SK-N-SH (cell line): Measurements from ENCODE around the gene TNFSF13. TPM values are rescaled to one million over a fixed set of nuclear protein-coding genes. Genes with fewer than 3 reads are reported as not detected.
A peak's percentile ranks its signal among the peaks of the same experiment; 100 is the strongest.

Source experiments
- CTCF ChIA-PET: fragments of 300-600, 350-600 bp; formaldehyde crosslinking; extraction: SDS; loops from one replicate; lab custom pipeline; 2021; lab: Yijun Ruan, JAX
- POLR2A ChIA-PET: fragments of 350-600 bp; sonication (Branson Sonifier 250); formaldehyde crosslinking; extraction: SDS; loops from one replicate; lab custom pipeline; 2020; ENCODE audit warnings: antibody characterized with exemption, inconsistent platforms; lab: Yijun Ruan, JAX
- DNase-seq: peaks from one replicate; pipeline ENCODE4 v3.0.0; 2012
- H2AFZ ChIP-seq: fragments of 200-600 bp; sonication (generic); 2 replicates; pipeline ENCODE4 v1.8.1; 2016; ENCODE audit warnings: antibody characterized with exemption, mild to moderate bottlenecking, low read depth
- H3F3A ChIP-seq: fragments of 200-600 bp; sonication (generic); replicated peaks from 2 replicates; pipeline ENCODE3; 2016; ENCODE audit warnings: antibody characterized with exemption, mild to moderate bottlenecking; ENCODE audit not compliant: insufficient read depth
- H3K27ac ChIP-seq, 2 experiments: fragments of 200-500 bp in 1 of 2; fragments of 200-600 bp in 1 of 2; sonication (Bioruptor generic) in 1 of 2; sonication (generic), shearing (Covaris generic) in 1 of 2; 2 replicates each; pipeline versions ENCODE4 v1.5.1 to v1.6.1; 2014 to 2016; ENCODE audit warnings: low read depth in 2 of 2, inconsistent platforms in 1 of 2, low read length in 1 of 2, mild to moderate bottlenecking in 1 of 2, mixed read lengths in 1 of 2
- H3K27me3 ChIP-seq: fragments of 200-600 bp; sonication (generic), shearing (Covaris generic); 2 replicates; pipeline ENCODE4 v1.6.1; 2016; ENCODE audit warnings: mixed run types; ENCODE audit not compliant: insufficient read depth
- H3K36me3 ChIP-seq, 2 experiments: fragments of 200-500 bp in 1 of 2; fragments of 200-600 bp in 1 of 2; sonication (Bioruptor generic) in 1 of 2; sonication (generic) in 1 of 2; replicated peaks in 1 of 2; 2 replicates each; pipeline versions ENCODE3 to v1.5.1; 2014 to 2016; ENCODE audit warnings: low read length in 1 of 2, mild to moderate bottlenecking in 1 of 2; ENCODE audit not compliant: insufficient read depth in 2 of 2, control insufficient read depth in 1 of 2
- H3K4me1 ChIP-seq, 2 experiments: fragments of 200-500 bp in 1 of 2; fragments of 200-600 bp in 1 of 2; sonication (Bioruptor generic) in 1 of 2; sonication (generic), shearing (Covaris generic) in 1 of 2; 2 replicates each; pipeline versions ENCODE4 v1.5.1 to v1.6.1; 2014 to 2016; ENCODE audit warnings: low read depth in 1 of 2, low read length in 1 of 2, mixed run types in 1 of 2; ENCODE audit not compliant: insufficient read depth in 2 of 2, control insufficient read depth in 1 of 2
- H3K4me2 ChIP-seq: fragments of 200-600 bp; sonication (generic), shearing (Covaris generic); 2 replicates; pipeline ENCODE4 v1.6.1; 2017; ENCODE audit warnings: mixed run types
- H3K4me3 ChIP-seq, 2 experiments: fragments of 200-500 bp in 1 of 2; fragments of 200-600 bp in 1 of 2; sonication (Bioruptor generic) in 1 of 2; sonication (generic), shearing (Covaris generic) in 1 of 2; 2 replicates each; pipeline versions ENCODE4 v1.5.1 to v1.8.1; 2014 to 2016; ENCODE audit warnings: low read depth in 2 of 2, inconsistent platforms in 1 of 2, low read length in 1 of 2, mild to moderate bottlenecking in 1 of 2, mixed read lengths in 1 of 2, moderate library complexity in 1 of 2
- H3K79me2 ChIP-seq: fragments of 200-600 bp; sonication (generic); 2 replicates; pipeline ENCODE4 v1.8.1; 2017; ENCODE audit warnings: mild to moderate bottlenecking; ENCODE audit not compliant: insufficient read depth
- H3K9ac ChIP-seq: fragments of 200-600 bp; sonication (generic); 2 replicates; pipeline ENCODE4 v1.6.1; 2017; ENCODE audit warnings: mixed run types
- H3K9me2 ChIP-seq: fragments of 200-600 bp; sonication (generic); 2 replicates; pipeline ENCODE4 v1.6.1; 2017; ENCODE audit warnings: mixed run types
- H3K9me3 ChIP-seq: fragments of 200-600 bp; sonication (generic); 2 replicates; pipeline ENCODE4 v1.6.1; 2017; ENCODE audit warnings: mixed run types, mild to moderate bottlenecking, moderate library complexity
- H4K20me1 ChIP-seq: fragments of 200-600 bp; sonication (generic); 2 replicates; pipeline ENCODE4 v1.6.1; 2017; ENCODE audit warnings: mild to moderate bottlenecking, mixed run types; ENCODE audit not compliant: insufficient read depth
- CTCF ChIP-seq: fragments of 200-600 bp; sonication (generic); IDR thresholded peaks from 2 replicates; pipeline ENCODE4 v1.6.1; 2017; ENCODE audit warnings: antibody characterized with exemption, mild to moderate bottlenecking, moderate library complexity
- FOSL2 ChIP-seq: IDR thresholded peaks from 2 replicates; pipeline ENCODE4 v1.4.0; 2012; ENCODE audit warnings: low read depth, mild to moderate bottlenecking, moderate library complexity, borderline replicate concordance
- GATA2 ChIP-seq: sonication (generic); formaldehyde crosslinking; IDR thresholded peaks from 2 replicates; pipeline ENCODE4 v1.5.0; 2020; ENCODE audit warnings: mild to moderate bottlenecking, missing genetic modification reagents
- JUND ChIP-seq: IDR thresholded peaks from 2 replicates; pipeline ENCODE4 v1.4.0; 2012
- MEF2A ChIP-seq: IDR thresholded peaks from 2 replicates; pipeline ENCODE4 v1.4.0; 2012; ENCODE audit warnings: low read depth, borderline replicate concordance
- NRF1 ChIP-seq: IDR thresholded peaks from 2 replicates; pipeline ENCODE4 v1.6.1; 2012; ENCODE audit warnings: low read depth, mild to moderate bottlenecking, low read length
- SIN3A ChIP-seq: IDR thresholded peaks from 2 replicates; pipeline ENCODE4 v1.6.1; 2012; ENCODE audit warnings: low read depth, mild to moderate bottlenecking, low read length, moderate library complexity, borderline replicate concordance
- SMC3 ChIP-seq: IDR thresholded peaks from 2 replicates; pipeline ENCODE4 v1.6.1; 2012; ENCODE audit warnings: low read depth, low read length, improper control_type of control experiment
- TAF1 ChIP-seq: IDR thresholded peaks from 2 replicates; pipeline ENCODE4 v1.6.1; 2012; ENCODE audit warnings: low read depth, mild to moderate bottlenecking, low read length, moderate library complexity, borderline replicate concordance
- USF2 ChIP-seq: fragments of 150-350 bp; IDR thresholded peaks from 2 replicates; pipeline ENCODE4 v1.6.1; 2017; ENCODE audit warnings: antibody characterized with exemption, low read length, low read depth, borderline replicate concordance
- YY1 ChIP-seq: IDR thresholded peaks from 2 replicates; pipeline ENCODE4 v1.4.0; 2012; ENCODE audit warnings: low read depth, mild to moderate bottlenecking
- WGBS: methylation state at CpG from one replicate; pipeline ENCODE4 v1.1.6; 2017; ENCODE audit warnings: low lambda C conversion rate; 5-methylcytosine and 5-hydroxymethylcytosine counted together
- polyA plus RNA-seq, 3 experiments: library from polyadenylated mRNA; depleted of rRNA; stranded (reverse); fragments of >200 nt; gene quantifications; 2 replicates each; pipeline ENCODE4 v1.2.3, GENCODE V29; 2012

TNFSF13 gene
- polyA plus RNA-seq, 1 of the 3 experiments (the other 2 are of a cell fraction) = 2.1 TPM

- no peak overlapping the region for H3K4me2 ChIP-seq
- H3K79me2 ChIP-seq = no peaks in the 10 kb centered on the region
- H3K4me1 ChIP-seq = peaks cover 6 to 22% of the 10 kb centered on the region in 2 experiments; a peak in 3 of 4 replicates
- CTCF ChIA-PET = interaction anchor here (1.2 to 10.7 kb wide), 2 partner anchors 42 to 257 kb away, joined by 3 to 236 read pairs; no protein-coding TSS in a partner anchor
- no peak overlapping the region for H3K9ac ChIP-seq
- no peaks in the 10 kb centered on the region for H3K27me3 ChIP-seq
- TF ChIP-seq USF2 = no peak
- TF ChIP-seq SIN3A = no peak
- no peak for TF ChIP-seq SMC3
- TF ChIP-seq YY1 = no peak
- TF ChIP-seq TAF1 = no peak
- TF ChIP-seq NRF1 = no peak
- TF ChIP-seq GATA2 = no peak
- TF ChIP-seq MEF2A = no peak
- TF ChIP-seq JUND = no peak
- TF ChIP-seq, all 33 proteins: peak for 0
- no peak overlapping the region for H3K27ac ChIP-seq
- peaks cover 0 to 4% of the 10 kb centered on the region in 2 experiments for H3K36me3 ChIP-seq
- WGBS = 100% methylated on average over 1 of the region's 1 CpG
- no peaks in the 10 kb centered on the region for H3K9me2 ChIP-seq
- H2AFZ ChIP-seq = no peak overlapping the region
- no peaks in the 10 kb centered on the region for H3F3A ChIP-seq
- POLR2A ChIA-PET = no interaction called here
- no peaks in the 10 kb centered on the region for H4K20me1 ChIP-seq
- no peak overlapping the region for H3K4me3 ChIP-seq
- DNase-seq = no peak
- H3K9me3 ChIP-seq = no peaks in the 10 kb centered on the region
These were observed 5.2 kb upstream of the TNFSF13 start for GRCh38 chr17:7553356-7553755.

- H3K27me3 ChIP-seq = no peaks in the 10 kb centered on the region
- no peaks in the 10 kb centered on the region for H3F3A ChIP-seq
- H3K4me1 ChIP-seq = peaks cover 9 to 33% of the 10 kb centered on the region in 2 experiments; a peak in 3 of 4 replicates
- no peaks in the 10 kb centered on the region for H4K20me1 ChIP-seq
- H3K9me3 ChIP-seq = no peaks in the 10 kb centered on the region
- POLR2A ChIA-PET = no interaction called here
- 75% methylated on average over 10 of the region's 10 CpGs for WGBS
- peaks cover 0 to 4% of the 10 kb centered on the region in 2 experiments for H3K36me3 ChIP-seq
- H3K4me2 ChIP-seq = no peak overlapping the region
- H3K9me2 ChIP-seq = no peaks in the 10 kb centered on the region
- no peak for DNase-seq
- H3K79me2 ChIP-seq = no peaks in the 10 kb centered on the region
- no peak for TF ChIP-seq FOSL2
- TF ChIP-seq CTCF = peak; percentile 32; the same call in 1 of the 2 replicates
- TF ChIP-seq, all 33 proteins: peak for 1
- no peak overlapping the region for H3K4me3 ChIP-seq
- no peak overlapping the region for H3K9ac ChIP-seq
- no peak overlapping the region for H3K27ac ChIP-seq
- no peak overlapping the region for H2AFZ ChIP-seq
- CTCF ChIA-PET = interaction anchor here (1.0 to 10.7 kb wide), 2 partner anchors 44 to 118 kb away, joined by 3 to 236 read pairs; no protein-coding TSS in a partner anchor
These were observed 3.1 kb upstream of the TNFSF13 start for GRCh38 chr17:7555320-7555948.
